Ascending aorta (tissue), 2 donors: ENCODE data around the gene ADORA2A. TPM values are rescaled to one million over a fixed set of nuclear protein-coding genes. Genes with fewer than 3 reads are reported as not detected.

ENCODE experiments used
- DNase-seq, 2 donors: peaks; one replicate each; pipeline ENCODE4 v3.0.0-alpha.2; 2019; ENCODE audit warnings: low spot score in 2 of 2
- H3K27ac ChIP-seq, 2 donors: fragments of 200-600 bp; sonication (generic); one replicate each; pipeline ENCODE4 v1.5.1; 2016 to 2017; ENCODE audit warnings: mild to moderate bottlenecking in 1 of 2
- H3K27me3 ChIP-seq: fragments of 200-600 bp; sonication (generic); one replicate; pipeline ENCODE4 v1.5.1; 2017
- H3K36me3 ChIP-seq, 2 donors: fragments of 200-600 bp; sonication (generic); one replicate each; pipeline ENCODE4 v1.5.1; 2016
- H3K4me1 ChIP-seq, 2 donors: fragments of 200-600 bp; sonication (generic); one replicate each; pipeline ENCODE4 v1.5.1; 2016 to 2017; ENCODE audit warnings: mild to moderate bottlenecking in 1 of 2
- H3K4me3 ChIP-seq, 2 donors: fragments of 200-600 bp; sonication (generic); one replicate each; pipeline ENCODE4 v1.5.1; 2016 to 2017; ENCODE audit warnings: mild to moderate bottlenecking in 1 of 2
- H3K9me3 ChIP-seq, 2 donors: fragments of 200-600 bp; sonication (generic); one replicate each; pipeline ENCODE4 v1.5.1; 2016
- CTCF ChIP-seq, 3 experiments: fragments of 200-600 bp in 2 of 3; fragments of 450-650 bp in 1 of 3; sonication (generic) in 2 of 3; IDR thresholded peaks; one replicate each; pipeline ENCODE4 v1.5.1; 2016 to 2019; ENCODE audit warnings: antibody characterized with exemption in 3 of 3, mild to moderate bottlenecking in 1 of 3, moderate library complexity in 1 of 3
- intact Hi-C: fragments of 100-400 bp; cut with DNase I; formaldehyde crosslinking; loops from one replicate; pipeline ENCODE4 v1.15.1; 2023
- total RNA-seq: library from RNA; depleted of rRNA; stranded (reverse); fragments of >200 nt; gene quantifications from one replicate; pipeline ENCODE4 v1.1.0, GENCODE V29; 2016

ADORA2A gene
- 14.7 TPM for total RNA-seq

GRCh38 chr22:24427500-24428164 is at the start of gene ADORA2A:
Gene ADORA2A, plus strand, starts transcription at chr22:24427599. Its CDS starts 5,806 bp downstream, at chr22:24433405.
- Histone ChIP-seq H3K4me3 (no peak within 1 kb of the TSS), H3K27me3 (no peaks in the 10 kb centered on the region), H3K27ac (no peak within 1 kb of the TSS), H3K4me1 (peaks cover 0 to 8% of the 10 kb centered on the region in 2 donors), H3K9me3 (no peaks in the 10 kb centered on the region), H3K36me3 (no peaks in the 10 kb centered on the region)
- DNase-seq = no peak
- intact Hi-C loops = loop anchor here (10.0 kb wide), 1 partner anchor 327 kb away; no protein-coding TSS in a partner anchor
- no peak for TF ChIP-seq CTCF (IDR thresholded peaks at IDR 0.05)

GRCh38 chr22:24379536-24379935 is 47.9 kb upstream of the ADORA2A start:
- no peaks in the 10 kb centered on the region for H3K27me3 ChIP-seq
- H3K4me3 ChIP-seq = no peak overlapping the region
- H3K36me3 ChIP-seq = peaks cover 20 to 40% of the 10 kb centered on the region in 2 donors
- no peaks in the 10 kb centered on the region for H3K4me1 ChIP-seq
- no peak overlapping the region for H3K27ac ChIP-seq
- H3K9me3 ChIP-seq = no peaks in the 10 kb centered on the region
- no peak for DNase-seq
- intact Hi-C loops = no loop called here
- TF ChIP-seq CTCF (IDR thresholded peaks at IDR 0.05) = no peak

GRCh38 chr22:24380220-24380904 is 47.0 kb upstream of the ADORA2A start:
- Histone ChIP-seq H3K4me1 (no peaks in the 10 kb centered on the region), H3K27me3 (no peaks in the 10 kb centered on the region), H3K36me3 (peaks cover 19 to 37% of the 10 kb centered on the region in 2 donors), H3K4me3 (no peak overlapping the region), H3K27ac (no peak overlapping the region), H3K9me3 (no peaks in the 10 kb centered on the region)
- no peak for DNase-seq
- intact Hi-C loops = no loop called here
- no peak for TF ChIP-seq CTCF (IDR thresholded peaks at IDR 0.05)

GRCh38 chr22:24380905-24381230 is 46.5 kb upstream of the ADORA2A start:
- H3K27me3 ChIP-seq = no peaks in the 10 kb centered on the region
- no peak for TF ChIP-seq CTCF (IDR thresholded peaks at IDR 0.05)
- H3K27ac ChIP-seq = no peak overlapping the region
- DNase-seq = no peak
- peaks cover 14 to 32% of the 10 kb centered on the region in 2 donors for H3K36me3 ChIP-seq
- H3K4me1 ChIP-seq = no peaks in the 10 kb centered on the region
- no peaks in the 10 kb centered on the region for H3K9me3 ChIP-seq
- intact Hi-C loops = no loop called here
- H3K4me3 ChIP-seq = no peak overlapping the region

- H3K4me1 ChIP-seq = no peaks in the 10 kb centered on the region
- H3K4me3 ChIP-seq = no peak overlapping the region
- H3K27ac ChIP-seq = no peak overlapping the region
- H3K36me3 ChIP-seq = peaks cover 4 to 12% of the 10 kb centered on the region in 2 donors
- no peak for TF ChIP-seq CTCF (IDR thresholded peaks at IDR 0.05)
- intact Hi-C loops = no loop called here
- no peaks in the 10 kb centered on the region for H3K9me3 ChIP-seq
- H3K27me3 ChIP-seq = no peaks in the 10 kb centered on the region
- DNase-seq = no peak
These were observed 44.3 kb upstream of the ADORA2A start for GRCh38 chr22:24383061-24383460.
